Dermis blood vessel endothelial cell (primary cell): Measurements from ENCODE around the gene LPP. TPM values are rescaled to one million over a fixed set of nuclear protein-coding genes. Genes with fewer than 3 reads are reported as not detected.

Experiments used
- DNase-seq: peaks from one replicate; pipeline ENCODE4 v3.0.0; 2010
- total RNA-seq: library from RNA; depleted of rRNA; stranded (reverse); fragments of >200 nt; gene quantifications from 2 replicates; pipeline ENCODE4 v1.2.3, GENCODE V29; 2014

Gene LPP
- total RNA-seq, 1 donor from 2014 or later = 45.8 TPM

- DNase-seq = no peak
Observed at GRCh38 chr3:188778091-188778852, 624.3 kb downstream of the LPP start.

- DNase-seq = no peak
Observed at GRCh38 chr3:188779281-188779980, 625.5 kb downstream of the LPP start.

DNA sequence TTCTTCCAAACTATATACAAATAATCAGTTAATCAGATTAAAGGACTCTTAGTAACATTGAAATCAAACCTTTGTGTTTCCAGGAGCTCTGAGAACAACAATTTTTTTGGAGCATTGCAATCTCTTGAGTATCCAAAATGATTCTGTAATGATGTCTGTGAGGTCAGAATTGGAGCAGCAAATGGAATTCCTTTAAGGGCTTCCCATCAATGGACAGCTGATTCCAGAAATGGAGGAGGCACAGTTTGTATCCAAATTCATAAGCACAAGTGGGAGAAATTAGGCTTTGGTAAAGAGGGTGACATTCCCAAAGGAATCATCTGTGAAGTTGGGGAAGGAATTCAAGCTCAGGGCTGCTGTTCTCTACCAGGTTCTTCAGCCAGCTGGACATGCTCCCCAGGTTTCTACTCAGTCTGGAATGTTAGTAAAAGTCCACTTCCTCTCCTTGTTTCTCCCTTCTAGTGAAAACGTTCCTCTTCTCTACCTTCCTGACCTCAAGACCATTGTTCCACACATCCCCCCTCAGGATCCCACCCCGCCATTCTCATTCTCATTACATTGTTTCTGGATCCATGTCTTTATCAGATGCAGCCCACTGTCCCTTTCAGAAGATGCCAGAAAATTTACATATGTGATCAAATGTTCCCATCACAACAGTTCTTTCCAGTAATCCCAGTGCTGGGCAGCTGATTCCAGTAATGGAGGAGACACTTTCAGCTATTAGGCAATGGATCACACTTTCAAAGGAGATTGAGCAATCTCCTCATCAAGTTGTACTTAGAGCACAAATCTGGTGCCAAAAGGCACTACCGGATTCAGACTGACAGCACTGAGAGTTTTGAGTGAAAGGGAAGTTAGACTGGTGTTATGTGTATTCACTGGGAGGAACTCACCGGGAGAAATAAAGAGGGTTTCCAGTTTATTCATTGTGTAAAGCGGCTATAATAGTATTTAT, 626.5 kb downstream of the LPP start:
- DNase-seq = no peak

GRCh38 chr3:188782613-188783124, 628.7 kb downstream of the LPP start:
- DNase-seq = no peak

DNA sequence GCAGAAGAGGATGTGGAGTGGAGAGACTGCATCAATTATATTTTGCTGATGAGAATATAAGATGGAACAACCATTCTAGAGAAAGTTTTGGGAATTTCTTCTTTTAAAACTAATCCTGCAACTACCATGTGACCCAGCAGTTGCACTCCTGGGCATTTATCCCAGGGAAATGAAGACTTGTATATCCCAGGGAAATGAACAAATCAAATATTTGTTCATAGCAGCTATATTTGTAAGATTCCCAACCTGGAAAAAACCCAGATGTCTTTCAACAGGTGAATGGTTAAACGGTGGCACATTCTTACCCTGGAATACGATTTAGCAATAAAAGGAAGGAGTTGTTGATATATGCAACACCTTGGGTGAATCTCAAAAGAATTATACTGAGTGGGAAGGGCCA, 632.5 kb downstream of the LPP start:
- no peak for DNase-seq

DNA sequence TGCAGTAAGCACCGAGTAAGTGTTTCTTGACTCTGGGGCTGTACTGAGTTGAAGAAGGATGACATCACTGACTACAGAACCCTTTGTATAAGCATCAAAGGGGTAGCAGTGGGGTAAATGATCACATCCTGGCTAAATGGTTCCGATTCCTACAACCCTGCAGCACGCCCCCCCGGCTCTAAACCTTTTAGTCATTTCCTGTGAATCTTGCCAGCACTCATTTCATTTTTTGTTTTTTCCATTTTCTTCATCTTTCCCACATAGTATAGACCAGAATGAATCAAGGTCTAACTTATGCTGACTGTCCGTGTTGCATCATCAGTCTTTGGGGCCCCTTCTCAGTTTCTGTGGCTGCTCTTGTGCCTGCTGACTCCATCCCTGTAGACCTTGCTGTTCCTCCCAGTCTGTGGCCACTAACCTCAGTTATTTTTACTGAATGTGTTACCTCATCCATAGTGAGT, 634.7 kb downstream of the LPP start:
- peak; percentile 81 for DNase-seq

DNA sequence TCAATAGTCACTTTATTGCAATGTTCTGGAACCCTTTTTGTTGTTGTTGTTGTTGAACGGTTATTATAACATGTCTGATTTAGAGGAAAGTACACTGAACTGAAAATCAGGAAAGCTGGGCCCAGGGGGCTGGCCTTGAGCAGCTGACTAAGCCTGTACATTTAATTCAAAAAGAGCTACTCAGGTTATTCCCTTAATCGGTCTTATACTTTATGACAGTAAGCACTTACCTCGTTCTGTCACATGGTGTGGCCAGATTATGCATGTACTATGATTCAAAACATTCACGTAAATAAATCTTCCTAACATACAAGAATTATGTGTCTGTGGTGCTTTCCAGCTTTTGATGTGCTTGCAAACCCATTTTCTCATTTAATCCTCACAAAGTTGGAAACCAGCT, 635.3 kb downstream of the LPP start:
- no peak for DNase-seq

DNA sequence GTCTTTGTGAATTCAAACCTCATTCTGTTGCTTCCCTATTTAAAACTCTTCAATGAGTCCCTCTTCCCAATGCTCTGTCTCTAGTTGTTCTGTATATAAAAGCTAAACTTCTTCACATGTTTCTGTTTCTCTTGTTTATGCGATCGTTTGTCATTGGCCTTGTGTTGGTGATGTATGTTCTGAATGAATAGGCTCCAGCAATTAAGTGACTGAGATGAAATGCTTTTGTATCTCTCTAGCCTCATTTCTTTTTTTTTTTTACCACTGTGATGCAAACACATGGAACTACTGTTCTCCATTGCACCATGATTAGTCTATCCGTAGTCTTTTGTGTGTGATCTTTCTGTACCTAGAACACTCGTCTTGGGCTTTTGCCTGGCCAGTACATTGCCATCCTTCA, 637.4 kb downstream of the LPP start:
- DNase-seq = no peak

GRCh38 chr3:188792793-188793192, 638.8 kb downstream of the LPP start:
- DNase-seq = no peak

- DNase-seq = peak; percentile 45
Observed at GRCh38 chr3:188796122-188796631, 642.2 kb downstream of the LPP start.

- DNase-seq = no peak
Observed at GRCh38 chr3:188797045-188797444, 643.1 kb downstream of the LPP start.

DNA sequence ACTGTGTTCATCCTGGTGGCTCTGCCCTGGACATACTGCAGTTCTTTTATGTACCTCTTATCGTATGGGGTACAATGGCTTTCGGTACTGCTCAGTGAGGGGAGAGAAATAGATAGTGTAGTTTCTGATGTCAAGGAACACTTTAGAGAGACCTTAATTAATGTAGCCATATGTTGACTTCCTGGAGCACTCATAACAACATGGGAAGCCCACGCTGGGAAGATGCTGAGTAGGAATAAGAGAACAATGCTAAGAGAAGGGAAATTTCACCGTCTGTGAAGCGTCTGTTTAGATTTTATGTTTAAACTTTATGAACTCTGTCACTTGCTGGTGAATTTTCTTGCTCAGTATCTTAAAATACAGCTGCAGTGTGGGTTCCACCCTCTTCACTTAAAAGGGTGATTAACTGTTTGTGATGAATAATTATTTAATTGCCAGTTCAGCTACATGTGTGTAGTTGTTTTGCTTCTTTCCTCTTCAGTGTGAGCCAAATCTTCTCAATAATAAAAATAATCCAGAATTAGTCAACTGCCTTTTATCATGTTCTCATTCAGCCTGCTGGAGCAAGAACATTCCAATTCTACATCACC, 644.7 kb downstream of the LPP start:
- no peak for DNase-seq

DNA sequence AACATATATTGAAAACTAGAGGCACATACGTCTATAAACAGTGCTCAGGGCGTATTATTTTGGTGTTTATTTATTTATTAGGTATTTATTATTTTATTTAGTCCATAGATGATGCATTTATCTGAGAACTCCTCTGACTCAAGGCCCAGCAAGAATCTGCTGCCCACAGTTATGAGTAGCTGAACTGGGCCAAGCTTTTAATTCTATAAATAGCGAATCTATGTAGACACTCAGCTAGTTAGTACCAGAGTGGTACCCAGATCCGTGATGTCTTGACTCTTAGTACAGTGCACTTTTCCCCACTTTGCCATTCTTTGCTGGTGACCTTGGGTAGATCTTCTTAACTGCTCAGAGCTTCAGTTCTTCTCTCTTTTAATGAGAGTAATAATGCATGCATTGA, 647.4 kb downstream of the LPP start:
- DNase-seq = no peak

GRCh38 chr3:188802645-188803044, 648.7 kb downstream of the LPP start:
- no peak for DNase-seq

DNA sequence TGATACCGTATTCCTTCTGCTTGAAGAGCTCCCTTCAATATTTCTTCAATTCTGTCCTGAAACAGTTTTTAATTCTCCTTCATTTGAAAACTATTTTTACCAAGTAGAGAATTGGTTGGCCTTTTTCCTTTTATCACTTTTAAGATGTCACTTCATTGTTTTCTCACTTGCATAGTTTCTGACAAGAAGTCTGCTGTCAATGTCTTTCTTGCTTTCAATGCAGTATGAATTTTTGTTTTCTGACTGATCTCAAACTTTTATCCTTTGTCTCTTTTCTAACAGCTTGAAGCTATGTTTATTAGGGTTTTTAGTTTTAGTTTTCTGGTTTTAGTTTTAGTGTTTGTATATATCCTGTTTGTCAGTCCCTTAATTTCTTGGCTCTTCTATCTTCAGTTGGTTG, 653.0 kb downstream of the LPP start:
- peak; percentile 13 for DNase-seq

GRCh38 chr3:188812198-188812597, 658.2 kb downstream of the LPP start:
- DNase-seq = no peak

- DNase-seq = no peak
Observed at GRCh38 chr3:188814581-188814980, 660.6 kb downstream of the LPP start.

DNA sequence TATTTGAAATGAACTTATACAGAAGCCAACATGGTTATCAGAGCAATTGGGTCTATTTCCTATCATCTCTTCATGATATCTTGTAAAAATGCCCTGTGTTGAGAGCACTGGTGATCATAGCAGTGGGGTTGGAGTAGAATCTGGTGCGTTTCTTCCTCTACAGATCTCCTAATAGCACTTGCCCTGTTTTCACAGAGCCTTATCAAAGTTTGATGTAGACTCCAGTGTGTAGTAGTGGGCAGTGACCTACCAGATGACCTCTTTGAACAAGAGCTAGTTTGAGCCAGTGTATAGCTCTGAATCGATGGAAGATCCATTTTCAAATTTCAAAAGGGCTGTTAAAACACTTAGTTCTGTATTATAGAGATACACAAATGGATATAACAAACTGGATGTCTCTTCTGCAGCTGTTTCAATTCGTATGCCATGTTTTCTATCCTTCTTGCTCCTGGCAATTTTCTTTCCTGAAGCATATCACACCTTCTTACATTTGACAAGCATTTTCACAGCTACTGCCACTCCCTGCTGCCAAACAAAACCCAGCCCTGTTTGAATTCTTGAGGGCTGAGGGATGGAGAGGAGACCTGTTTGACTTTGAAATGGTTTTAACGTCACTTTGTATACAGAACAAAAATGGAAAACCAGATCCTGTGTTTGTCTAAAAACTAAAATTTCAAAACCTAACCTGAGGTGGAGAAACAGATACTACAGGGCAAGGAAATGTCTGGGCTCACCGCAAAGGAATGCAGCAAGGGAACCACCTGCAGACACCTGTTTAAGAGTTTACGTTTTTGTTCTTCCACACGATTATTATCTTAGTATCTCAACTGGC, 663.4 kb downstream of the LPP start:
- DNase-seq = no peak

DNA sequence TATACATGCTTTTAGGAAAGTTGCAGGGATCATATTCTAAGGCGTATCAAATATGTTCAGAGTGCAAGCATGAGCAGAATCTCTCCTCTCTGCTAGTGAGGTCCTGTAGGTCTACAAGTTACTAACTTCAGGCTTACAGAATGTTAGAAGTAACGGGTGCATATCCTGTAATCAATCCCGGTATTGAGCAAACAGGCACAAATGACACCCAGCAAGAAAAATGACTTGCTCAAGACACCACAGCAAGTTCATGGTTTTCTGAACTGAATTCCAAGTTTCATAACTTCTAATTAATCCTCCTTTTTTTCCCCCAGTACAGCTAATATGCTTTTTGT, 663.9 kb downstream of the LPP start:
- DNase-seq = no peak

GRCh38 chr3:188818282-188818681, 664.3 kb downstream of the LPP start:
- DNase-seq = no peak

DNA sequence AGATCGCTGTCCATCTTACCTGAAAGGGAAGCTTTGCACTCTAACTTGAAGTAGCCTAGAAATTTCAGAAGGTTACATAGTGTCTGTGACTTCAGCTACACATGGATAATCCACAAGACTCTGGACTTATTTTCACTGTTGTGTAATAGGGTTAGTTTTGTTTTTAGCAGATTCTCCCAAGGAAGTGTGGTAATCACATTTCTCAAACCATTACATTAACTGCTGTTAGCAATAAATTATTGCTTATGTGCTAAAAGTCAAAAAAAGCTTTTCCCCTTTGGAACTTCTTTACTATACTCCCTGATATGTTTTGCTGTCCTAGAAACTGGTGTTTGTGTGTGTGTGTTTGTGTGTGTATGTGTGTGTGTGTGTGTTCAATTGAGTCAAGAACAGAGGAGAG, 666.0 kb downstream of the LPP start:
- DNase-seq = no peak
